ENCODE measurements around the gene PTPRU.

GRCh38 chr1:29356663-29357062 lies 120.3 kb downstream of the PTPRU start:
- no peak for TF ChIP-seq CTCF (IDR thresholded peaks at IDR 0.05; ENCODE audit: low read depth, low read length, poor library complexity, severe bottlenecking)
- no peak for TF ChIP-seq EZH2phosphoT487 (IDR thresholded peaks at IDR 0.05; ENCODE audit: borderline replicate concordance, low read length)
